Measurements from ENCODE around the gene APPL1. TPM values are rescaled to one million over a fixed set of nuclear protein-coding genes. Genes with fewer than 3 reads are reported as not detected.
A peak's percentile ranks its signal among the peaks of the same experiment; 100 is the strongest.

Gene APPL1
- total and polyA plus RNA-seq, 9 of the 15 experiments (the other 6 are each of a cell fraction or from before 2014, with no cell fraction given) = 2.8 to 12.3 (median 7.1) TPM

GRCh38 chr3:57309769-57310360, 82.3 kb downstream of the APPL1 start:
- H3K79me2 ChIP-seq (ENCODE audit: control insufficient read depth, insufficient read depth, low read length) = no peaks in the 10 kb centered on the region
- DNase-seq (ENCODE audit: extremely low read depth in 1 of 4, low spot score in 3 of 4) = no peak
- no peak overlapping the region for H3K9ac ChIP-seq (ENCODE audit: insufficient read depth in 1 of 2, low read depth in 2 of 2, low read length in 2 of 2)
- no peak for TF ChIP-seq POLR2A (conservative IDR thresholded peaks at IDR 0.05)
- peak; percentile 23 for TF ChIP-seq CBFA2T3 (IDR thresholded peaks at IDR 0.05)
- 0 out of 2 replicates have a peak, but pooled peaks have one; percentile 15 for TF ChIP-seq NCOR1 (IDR thresholded peaks at IDR 0.05)
- no peak for TF ChIP-seq ZNF644 (tag; IDR thresholded peaks at IDR 0.05; ENCODE audit: low read depth)
- no peak for TF ChIP-seq STAT5A (IDR thresholded peaks at IDR 0.05; ENCODE audit: borderline replicate concordance, low read length)
- WGBS (ENCODE audit: insufficient coverage, low coverage, missing lambda C conversion rate) = 19% methylated on average over 2 of the region's 3 CpGs
- BruUV-seq (replicated peaks) = no TSS peak
- no peak for ATAC-seq
- in situ Hi-C loops (cut with MboI) (no loop called here), intact Hi-C loops (cut with micrococcal nuclease) (no loop called here)
- H3K9me1 ChIP-seq (ENCODE audit: control insufficient read depth, insufficient read depth, low read length) = no peaks in the 10 kb centered on the region
- no peak overlapping the region for H3K4me3 ChIP-seq
- ChIA-PET CTCF (ENCODE audit: low intra/inter-chr PET ratio) (no interaction called here), POLR2A (no interaction called here)
- H2AFZ ChIP-seq (ENCODE audit: low read depth, low read length) = no peak overlapping the region
- no peak overlapping the region for H3K27ac ChIP-seq (ENCODE audit: extremely low read depth, low read depth, low read length)
- no peaks in the 10 kb centered on the region for H3K4me1 ChIP-seq (replicated peaks in 1 of 2; ENCODE audit: control insufficient read depth in 2 of 2, insufficient read depth in 2 of 2, low read length in 2 of 2)
- H3K4me2 ChIP-seq (ENCODE audit: insufficient read depth, low read length) = no peak overlapping the region
- H3K36me3 ChIP-seq (ENCODE audit: control insufficient read depth, insufficient read depth, low read length) = no peaks in the 10 kb centered on the region
- no peak for FAIRE-seq
- H3K27me3 ChIP-seq (ENCODE audit: control insufficient read depth in 2 of 2, insufficient read depth in 2 of 2, low read length in 2 of 2) = no peaks in the 10 kb centered on the region; a peak in 2 of 5 replicates
- no peaks in the 10 kb centered on the region for H3K9me3 ChIP-seq (replicated peaks; ENCODE audit: control insufficient read depth, insufficient read depth, low read depth, low read length)
- H4K20me1 ChIP-seq (replicated peaks; ENCODE audit: control insufficient read depth, insufficient read depth, low read length) = no peaks in the 10 kb centered on the region

GRCh38 chr3:57314204-57314603, 86.7 kb downstream of the APPL1 start:
- Histone ChIP-seq H2AFZ (ENCODE audit: low read depth, low read length) (no peak overlapping the region), H3K9me1 (ENCODE audit: control insufficient read depth, insufficient read depth, low read length) (no peaks in the 10 kb centered on the region), H4K20me1 (replicated peaks; ENCODE audit: control insufficient read depth, insufficient read depth, low read length) (no peaks in the 10 kb centered on the region), H3K9ac (ENCODE audit: insufficient read depth in 1 of 2, low read depth in 2 of 2, low read length in 2 of 2) (no peak overlapping the region), H3K27me3 (ENCODE audit: control insufficient read depth in 2 of 2, insufficient read depth in 2 of 2, low read length in 2 of 2) (no peaks in the 10 kb centered on the region; a peak in 2 of 5 replicates), H3K9me3 (replicated peaks; ENCODE audit: control insufficient read depth, insufficient read depth, low read depth, low read length) (no peaks in the 10 kb centered on the region), H3K4me3 (no peak overlapping the region), H3K4me2 (ENCODE audit: insufficient read depth, low read length) (no peak overlapping the region), H3K36me3 (ENCODE audit: control insufficient read depth, insufficient read depth, low read length) (no peaks in the 10 kb centered on the region), H3K27ac (ENCODE audit: extremely low read depth, low read depth, low read length) (no peak overlapping the region), H3K4me1 (replicated peaks in 1 of 2; ENCODE audit: control insufficient read depth in 2 of 2, insufficient read depth in 2 of 2, low read length in 2 of 2) (no peaks in the 10 kb centered on the region), H3K79me2 (ENCODE audit: control insufficient read depth, insufficient read depth, low read length) (no peaks in the 10 kb centered on the region)
- ATAC-seq (no peak), FAIRE-seq (no peak), DNase-seq (ENCODE audit: extremely low read depth in 1 of 4, low spot score in 3 of 4) (no peak)
- CTCF ChIA-PET (ENCODE audit: low intra/inter-chr PET ratio) = no interaction called here
- in situ Hi-C loops (cut with MboI) (no loop called here), intact Hi-C loops (cut with micrococcal nuclease) (no loop called here)
- WGBS (ENCODE audit: insufficient coverage, low coverage, missing lambda C conversion rate) = 65% methylated on average over 3 of the region's 3 CpGs
- POLR2A ChIA-PET = no interaction called here
- BruUV-seq (replicated peaks) = no TSS peak
- TF ChIP-seq UBTF (IDR thresholded peaks at IDR 0.05; ENCODE audit: borderline replicate concordance in 1 of 2, low read depth in 2 of 2, low read length in 2 of 2) (no peak), E4F1 (CRISPR knock-in tag; IDR thresholded peaks at IDR 0.05; ENCODE audit: borderline replicate concordance) (no peak), DDX20 (tag; IDR thresholded peaks at IDR 0.05; ENCODE audit: low read depth) (no peak)

Measured in K562 (cell line).